RCC 7860 (cell line): ENCODE measurements around the gene SNX32.
"Not testable (repeated sequence)": the region's sequence is repeated elsewhere in the genome, so short reads cannot be mapped to it uniquely, and the experiment has no call there.

Experiments
- DNase-seq: peaks from one replicate; pipeline ENCODE4 v3.0.0-alpha.2; 2015; ENCODE audit warnings: low spot score
- FAIRE-seq: peaks from 2 replicates; lab custom pipeline; 2012; peaks lifted over from hg19 to GRCh38; lab: Jason Lieb, UNC

The SNX32 gene

GRCh38 chr11:65822776-65823528 lies 10.8 kb upstream of the SNX32 start:
- DNase-seq (no peak), FAIRE-seq (no peak)

GRCh38 chr11:65826984-65827735 lies 6.6 kb upstream of the SNX32 start:
- DNase-seq (no peak), FAIRE-seq (no peak)

- FAIRE-seq (no peak), DNase-seq (no peak)
Measured at GRCh38 chr11:65829459-65829858, 4.3 kb upstream of the SNX32 start.

- FAIRE-seq, DNase-seq: not testable (repeated sequence)
Measured at GRCh38 chr11:65832231-65832630, 1.5 kb upstream of the SNX32 start.

GRCh38 chr11:65834202-65834601 lies 439 bp downstream of the SNX32 start:
- FAIRE-seq: no peak
- no peak for DNase-seq

- no peak for FAIRE-seq
- DNase-seq: no peak
Measured at GRCh38 chr11:65842144-65842543, 8.4 kb downstream of the SNX32 start.

GRCh38 chr11:65843811-65844210 lies 10.0 kb downstream of the SNX32 start:
- DNase-seq (no peak), FAIRE-seq (no peak)

GRCh38 chr11:65844231-65844872 lies 10.6 kb downstream of the SNX32 start:
- DNase-seq: no peak
- no peak for FAIRE-seq

- DNase-seq (no peak), FAIRE-seq (no peak)
Measured at GRCh38 chr11:65847746-65848145, 14.0 kb downstream of the SNX32 start.

GRCh38 chr11:65848693-65849092 lies 14.9 kb downstream of the SNX32 start:
- DNase-seq: not testable (repeated sequence)

GRCh38 chr11:65849366-65849765 lies 15.6 kb downstream of the SNX32 start:
- FAIRE-seq (no peak), DNase-seq (no peak)

More at GRCh38 chr11:65848693-65849092, 14.9 kb downstream of the SNX32 start:
- FAIRE-seq: not testable (repeated sequence)

GRCh38 chr11:65849771-65850216 lies 16.0 kb downstream of the SNX32 start:
- no peak for DNase-seq
- no peak for FAIRE-seq

- FAIRE-seq (no peak), DNase-seq (no peak)
Measured at GRCh38 chr11:65850217-65851082, 16.7 kb downstream of the SNX32 start.

GRCh38 chr11:65851083-65851579 lies 17.4 kb downstream of the SNX32 start:
- peak; percentile 53 for DNase-seq

GRCh38 chr11:65851811-65852507 lies 18.2 kb downstream of the SNX32 start:
- DNase-seq (no peak), FAIRE-seq (no peak)

More at GRCh38 chr11:65851083-65851579, 17.4 kb downstream of the SNX32 start:
- no peak for FAIRE-seq

- no peak for DNase-seq
- FAIRE-seq: no peak
Measured at GRCh38 chr11:65852508-65853245, 18.9 kb downstream of the SNX32 start.

GRCh38 chr11:65853246-65853979 lies 19.6 kb downstream of the SNX32 start:
- DNase-seq (no peak), FAIRE-seq (no peak)

- FAIRE-seq (no peak), DNase-seq (no peak)
Measured at GRCh38 chr11:65854161-65854592, 20.4 kb downstream of the SNX32 start.
